Measurements from ENCODE around the gene IWS1. TPM values are rescaled to one million over a fixed set of nuclear protein-coding genes. Genes with fewer than 3 reads are reported as not detected.
A peak's percentile ranks its signal among the peaks of the same experiment; 100 is the strongest.

Gene IWS1
- total and polyA plus RNA-seq, 10 of the 15 experiments (the other 5 are each of a cell fraction or from before 2014, with no cell fraction given), result 21.9 to 68.9 (median 45.8) TPM

DNA sequence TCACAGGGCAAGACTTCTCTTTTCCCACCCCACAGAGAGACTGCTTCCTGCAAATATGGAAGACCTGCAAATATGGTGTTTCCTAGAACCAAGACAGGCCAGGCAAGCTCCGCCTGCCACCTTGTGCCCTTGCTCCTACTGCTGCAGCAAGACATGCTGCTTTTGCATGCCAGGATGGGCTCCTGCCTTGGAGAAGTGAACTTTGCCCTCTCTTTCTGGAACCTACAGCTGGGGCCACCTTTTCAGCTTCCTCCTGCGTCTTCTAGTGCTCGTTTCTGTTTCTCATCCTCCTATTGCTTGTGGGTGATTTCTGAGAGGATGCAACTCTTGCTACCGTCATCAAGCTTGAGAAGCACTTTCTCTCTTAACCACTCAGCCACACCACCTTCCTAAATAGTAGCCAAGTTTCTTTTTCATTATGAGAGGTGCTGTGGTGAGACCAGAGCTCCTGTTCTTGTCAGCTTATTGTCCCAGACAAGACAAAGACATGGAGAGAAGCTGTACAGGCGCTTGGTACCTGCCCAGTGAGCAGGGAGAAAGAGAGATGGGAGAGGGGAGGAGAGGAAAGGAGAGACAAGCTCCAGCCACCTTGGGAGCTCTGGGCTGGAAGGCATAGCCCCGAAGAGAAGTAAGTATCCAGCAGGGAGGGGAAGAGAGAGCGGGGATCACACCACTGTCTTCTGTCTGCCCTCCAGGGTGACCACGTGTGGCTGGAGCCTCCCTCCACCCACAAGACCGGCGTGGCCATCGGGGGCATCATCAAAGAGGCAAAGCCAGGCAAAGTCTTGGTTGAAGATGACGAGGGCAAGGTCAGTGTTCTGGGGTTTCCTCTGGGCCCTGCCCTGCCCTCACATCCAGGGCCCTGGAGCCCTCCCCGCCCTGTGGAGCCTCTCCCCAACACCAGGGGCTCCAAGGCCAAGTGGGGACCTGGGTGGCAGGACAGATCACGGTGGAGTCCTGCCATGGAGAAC lies 37.5 kb upstream of the IWS1 start (continued):
- TF ChIP-seq TARDBP (IDR thresholded peaks at IDR 0.05; ENCODE audit: borderline replicate concordance), result 0 out of 2 replicates have a peak, but pooled peaks have one; percentile 37
- TF ChIP-seq MEF2A (IDR thresholded peaks at IDR 0.05; ENCODE audit: insufficient read depth, low read depth, low read length), result peak; percentile 76; the same call in 1 of the 2 replicates
- TF ChIP-seq DPF2 (IDR thresholded peaks at IDR 0.05), result peak; percentile 81; the same call in 1 of the 2 replicates
- TF ChIP-seq POLR2AphosphoS5 (IDR thresholded peaks at IDR 0.05; ENCODE audit: low read length), result peak; percentile 45; the same call in 1 of the 2 replicates
- TF ChIP-seq PAX5 (IDR thresholded peaks at IDR 0.05; ENCODE audit: borderline replicate concordance, low read depth, low read length), result peak; percentile 94
- no peak for TF ChIP-seq NFYA (IDR thresholded peaks at IDR 0.05; ENCODE audit: borderline replicate concordance, low read depth, low read length)
- peak; percentile 88 for TF ChIP-seq NR2F1 (conservative IDR thresholded peaks at IDR 0.05)
- TF ChIP-seq, protein P1, sequence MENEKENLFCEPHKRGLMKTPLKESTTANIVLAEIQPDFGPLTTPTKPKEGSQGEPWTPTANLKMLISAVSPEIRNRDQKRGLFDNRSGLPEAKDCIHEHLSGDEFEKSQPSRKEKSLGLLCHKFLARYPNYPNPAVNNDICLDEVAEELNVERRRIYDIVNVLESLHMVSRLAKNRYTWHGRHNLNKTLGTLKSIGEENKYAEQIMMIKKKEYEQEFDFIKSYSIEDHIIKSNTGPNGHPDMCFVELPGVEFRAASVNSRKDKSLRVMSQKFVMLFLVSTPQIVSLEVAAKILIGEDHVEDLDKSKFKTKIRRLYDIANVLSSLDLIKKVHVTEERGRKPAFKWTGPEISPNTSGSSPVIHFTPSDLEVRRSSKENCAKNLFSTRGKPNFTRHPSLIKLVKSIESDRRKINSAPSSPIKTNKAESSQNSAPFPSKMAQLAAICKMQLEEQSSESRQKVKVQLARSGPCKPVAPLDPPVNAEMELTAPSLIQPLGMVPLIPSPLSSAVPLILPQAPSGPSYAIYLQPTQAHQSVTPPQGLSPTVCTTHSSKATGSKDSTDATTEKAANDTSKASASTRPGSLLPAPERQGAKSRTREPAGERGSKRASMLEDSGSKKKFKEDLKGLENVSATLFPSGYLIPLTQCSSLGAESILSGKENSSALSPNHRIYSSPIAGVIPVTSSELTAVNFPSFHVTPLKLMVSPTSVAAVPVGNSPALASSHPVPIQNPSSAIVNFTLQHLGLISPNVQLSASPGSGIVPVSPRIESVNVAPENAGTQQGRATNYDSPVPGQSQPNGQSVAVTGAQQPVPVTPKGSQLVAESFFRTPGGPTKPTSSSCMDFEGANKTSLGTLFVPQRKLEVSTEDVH (IDR thresholded peaks at IDR 0.05; ENCODE audit: low read depth, partially characterized antibody), result no peak
- TF ChIP-seq, protein P2, sequence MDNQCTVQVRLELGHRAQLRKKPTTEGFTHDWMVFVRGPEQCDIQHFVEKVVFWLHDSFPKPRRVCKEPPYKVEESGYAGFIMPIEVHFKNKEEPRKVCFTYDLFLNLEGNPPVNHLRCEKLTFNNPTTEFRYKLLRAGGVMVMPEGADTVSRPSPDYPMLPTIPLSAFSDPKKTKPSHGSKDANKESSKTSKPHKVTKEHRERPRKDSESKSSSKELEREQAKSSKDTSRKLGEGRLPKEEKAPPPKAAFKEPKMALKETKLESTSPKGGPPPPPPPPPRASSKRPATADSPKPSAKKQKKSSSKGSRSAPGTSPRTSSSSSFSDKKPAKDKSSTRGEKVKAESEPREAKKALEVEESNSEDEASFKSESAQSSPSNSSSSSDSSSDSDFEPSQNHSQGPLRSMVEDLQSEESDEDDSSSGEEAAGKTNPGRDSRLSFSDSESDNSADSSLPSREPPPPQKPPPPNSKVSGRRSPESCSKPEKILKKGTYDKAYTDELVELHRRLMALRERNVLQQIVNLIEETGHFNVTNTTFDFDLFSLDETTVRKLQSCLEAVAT (IDR thresholded peaks at IDR 0.05), result peak; percentile 73; the same call in 1 of the 2 replicates
- TF ChIP-seq HDGF (IDR thresholded peaks at IDR 0.05), result no peak
- TF ChIP-seq KDM1A (IDR thresholded peaks at IDR 0.05; ENCODE audit: borderline replicate concordance), result no peak
- TF ChIP-seq RB1 (IDR thresholded peaks at IDR 0.05; ENCODE audit: borderline replicate concordance), result no peak
- TF ChIP-seq, protein P3, sequence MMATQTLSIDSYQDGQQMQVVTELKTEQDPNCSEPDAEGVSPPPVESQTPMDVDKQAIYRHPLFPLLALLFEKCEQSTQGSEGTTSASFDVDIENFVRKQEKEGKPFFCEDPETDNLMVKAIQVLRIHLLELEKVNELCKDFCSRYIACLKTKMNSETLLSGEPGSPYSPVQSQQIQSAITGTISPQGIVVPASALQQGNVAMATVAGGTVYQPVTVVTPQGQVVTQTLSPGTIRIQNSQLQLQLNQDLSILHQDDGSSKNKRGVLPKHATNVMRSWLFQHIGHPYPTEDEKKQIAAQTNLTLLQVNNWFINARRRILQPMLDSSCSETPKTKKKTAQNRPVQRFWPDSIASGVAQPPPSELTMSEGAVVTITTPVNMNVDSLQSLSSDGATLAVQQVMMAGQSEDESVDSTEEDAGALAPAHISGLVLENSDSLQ (IDR thresholded peaks at IDR 0.05), result peak; percentile 56; the same call in 1 of the 2 replicates
- peak; percentile 73 to 78; a peak in 3 of 4 replicates for TF ChIP-seq BHLHE40 (IDR thresholded peaks at IDR 0.05; ENCODE audit: borderline replicate concordance in 1 of 2, low read depth in 2 of 2, low read length in 1 of 2)
- TF ChIP-seq, protein P4, sequence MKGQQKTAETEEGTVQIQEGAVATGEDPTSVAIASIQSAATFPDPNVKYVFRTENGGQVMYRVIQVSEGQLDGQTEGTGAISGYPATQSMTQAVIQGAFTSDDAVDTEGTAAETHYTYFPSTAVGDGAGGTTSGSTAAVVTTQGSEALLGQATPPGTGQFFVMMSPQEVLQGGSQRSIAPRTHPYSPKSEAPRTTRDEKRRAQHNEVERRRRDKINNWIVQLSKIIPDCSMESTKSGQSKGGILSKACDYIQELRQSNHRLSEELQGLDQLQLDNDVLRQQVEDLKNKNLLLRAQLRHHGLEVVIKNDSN (IDR thresholded peaks at IDR 0.05; ENCODE audit: borderline replicate concordance, extremely low read length, insufficient read depth, low read depth, low read length), result peak; percentile 50
- peak; percentile 53 for TF ChIP-seq NR2C2 (IDR thresholded peaks at IDR 0.05; ENCODE audit: borderline replicate concordance, control insufficient read depth, insufficient read length, low read depth)
- TF ChIP-seq, protein P5, sequence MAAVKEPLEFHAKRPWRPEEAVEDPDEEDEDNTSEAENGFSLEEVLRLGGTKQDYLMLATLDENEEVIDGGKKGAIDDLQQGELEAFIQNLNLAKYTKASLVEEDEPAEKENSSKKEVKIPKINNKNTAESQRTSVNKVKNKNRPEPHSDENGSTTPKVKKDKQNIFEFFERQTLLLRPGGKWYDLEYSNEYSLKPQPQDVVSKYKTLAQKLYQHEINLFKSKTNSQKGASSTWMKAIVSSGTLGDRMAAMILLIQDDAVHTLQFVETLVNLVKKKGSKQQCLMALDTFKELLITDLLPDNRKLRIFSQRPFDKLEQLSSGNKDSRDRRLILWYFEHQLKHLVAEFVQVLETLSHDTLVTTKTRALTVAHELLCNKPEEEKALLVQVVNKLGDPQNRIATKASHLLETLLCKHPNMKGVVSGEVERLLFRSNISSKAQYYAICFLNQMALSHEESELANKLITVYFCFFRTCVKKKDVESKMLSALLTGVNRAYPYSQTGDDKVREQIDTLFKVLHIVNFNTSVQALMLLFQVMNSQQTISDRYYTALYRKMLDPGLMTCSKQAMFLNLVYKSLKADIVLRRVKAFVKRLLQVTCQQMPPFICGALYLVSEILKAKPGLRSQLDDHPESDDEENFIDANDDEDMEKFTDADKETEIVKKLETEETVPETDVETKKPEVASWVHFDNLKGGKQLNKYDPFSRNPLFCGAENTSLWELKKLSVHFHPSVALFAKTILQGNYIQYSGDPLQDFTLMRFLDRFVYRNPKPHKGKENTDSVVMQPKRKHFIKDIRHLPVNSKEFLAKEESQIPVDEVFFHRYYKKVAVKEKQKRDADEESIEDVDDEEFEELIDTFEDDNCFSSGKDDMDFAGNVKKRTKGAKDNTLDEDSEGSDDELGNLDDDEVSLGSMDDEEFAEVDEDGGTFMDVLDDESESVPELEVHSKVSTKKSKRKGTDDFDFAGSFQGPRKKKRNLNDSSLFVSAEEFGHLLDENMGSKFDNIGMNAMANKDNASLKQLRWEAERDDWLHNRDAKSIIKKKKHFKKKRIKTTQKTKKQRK (IDR thresholded peaks at IDR 0.05; ENCODE audit: low read depth, low read length), result no peak

Data from GM12878 (cell line).